Measurements from ENCODE around the gene RNPC3.
"Not testable (repeated sequence)": the region's sequence is repeated elsewhere in the genome, so short reads cannot be mapped to it uniquely, and the experiment has no call there.

Gene RNPC3

GRCh38 chr1:103583887-103584286 is 58.4 kb downstream of the RNPC3 start:
- TF ChIP-seq FOXK2 (IDR thresholded peaks at IDR 0.05) (no peak), BHLHE40 (IDR thresholded peaks at IDR 0.05; ENCODE audit: borderline replicate concordance) (no peak), SP1 (IDR thresholded peaks at IDR 0.05) (no peak), ARNT (IDR thresholded peaks at IDR 0.05) (no peak), CTBP1 (IDR thresholded peaks at IDR 0.05; ENCODE audit: borderline replicate concordance) (no peak), HDGF (IDR thresholded peaks at IDR 0.05; ENCODE audit: borderline replicate concordance) (no peak), SUZ12 (IDR thresholded peaks at IDR 0.05) (no peak), PKNOX1 (IDR thresholded peaks at IDR 0.05) (no peak), L3MBTL2 (conservative IDR thresholded peaks at IDR 0.05) (no peak), ELF4 (IDR thresholded peaks at IDR 0.05) (no peak), FOXM1 (IDR thresholded peaks at IDR 0.05; ENCODE audit: borderline replicate concordance) (no peak), LEF1 (IDR thresholded peaks at IDR 0.05; ENCODE audit: borderline replicate concordance) (no peak), FOXA1 (IDR thresholded peaks at IDR 0.05) (no peak), TARDBP (IDR thresholded peaks at IDR 0.05) (no peak), NFRKB (IDR thresholded peaks at IDR 0.05) (no peak), ZNF384 (IDR thresholded peaks at IDR 0.05) (no peak)
- POLR2A ChIA-PET = no interaction called here
- DNase-seq (ENCODE audit: extremely low spot score) = no peak
- CTCF ChIA-PET = no interaction called here

- ChIA-PET CTCF (no interaction called here), POLR2A (no interaction called here)
- TF ChIP-seq LEF1 (IDR thresholded peaks at IDR 0.05; ENCODE audit: borderline replicate concordance) = no peak
- TF ChIP-seq TARDBP (IDR thresholded peaks at IDR 0.05) = no peak
- TF ChIP-seq L3MBTL2 (conservative IDR thresholded peaks at IDR 0.05) = no peak
- no peak for TF ChIP-seq BHLHE40 (IDR thresholded peaks at IDR 0.05; ENCODE audit: borderline replicate concordance)
- TF ChIP-seq ELF4 (IDR thresholded peaks at IDR 0.05) = no peak
- TF ChIP-seq FOXM1 (IDR thresholded peaks at IDR 0.05; ENCODE audit: borderline replicate concordance) = no peak
- TF ChIP-seq CTBP1 (IDR thresholded peaks at IDR 0.05; ENCODE audit: borderline replicate concordance) = no peak
- no peak for TF ChIP-seq SP1 (IDR thresholded peaks at IDR 0.05)
- no peak for TF ChIP-seq NFRKB (IDR thresholded peaks at IDR 0.05)
- no peak for TF ChIP-seq ARNT (IDR thresholded peaks at IDR 0.05)
- no peak for TF ChIP-seq FOXA1 (IDR thresholded peaks at IDR 0.05)
- TF ChIP-seq PKNOX1 (IDR thresholded peaks at IDR 0.05) = no peak
- TF ChIP-seq FOXK2 (IDR thresholded peaks at IDR 0.05) = no peak
- no peak for TF ChIP-seq SUZ12 (IDR thresholded peaks at IDR 0.05)
- TF ChIP-seq HDGF (IDR thresholded peaks at IDR 0.05; ENCODE audit: borderline replicate concordance) = no peak
- no peak for TF ChIP-seq ZNF384 (IDR thresholded peaks at IDR 0.05)
- DNase-seq (ENCODE audit: extremely low spot score) = no peak
These were observed 59.0 kb downstream of the RNPC3 start for GRCh38 chr1:103584537-103584936.

GRCh38 chr1:103602740-103603139 is 77.2 kb downstream of the RNPC3 start:
- POLR2A ChIA-PET = not testable (repeated sequence)

More at GRCh38 chr1:103602740-103603139, 77.2 kb downstream of the RNPC3 start:
- CTCF ChIA-PET; DNase-seq (ENCODE audit: extremely low spot score): not testable (repeated sequence)
